GM21367 (cell line): Measurements from ENCODE around the gene SMIM32.

ENCODE experiments used
- ATAC-seq: cut with Tn5 transposase; IDR thresholded peaks from one replicate; pipeline ENCODE4 v1.9.1; 2021; ENCODE audit not compliant: unreplicated experiment

The SMIM32 gene

GRCh38 chr5:136208916-136209315 is 16.0 kb upstream of the SMIM32 start:
- no peak for ATAC-seq

- no peak for ATAC-seq
Measured at GRCh38 chr5:136207631-136208030, 14.7 kb upstream of the SMIM32 start.

GRCh38 chr5:136206361-136206760 is 13.4 kb upstream of the SMIM32 start:
- ATAC-seq, result no peak

- no peak for ATAC-seq
Measured at GRCh38 chr5:136205941-136206340, 13.0 kb upstream of the SMIM32 start.

- ATAC-seq, result no peak
Measured at GRCh38 chr5:136205061-136205702, 12.2 kb upstream of the SMIM32 start.

- ATAC-seq, result no peak
Measured at GRCh38 chr5:136203303-136203922, 10.5 kb upstream of the SMIM32 start.

GRCh38 chr5:136202469-136203205 is 9.7 kb upstream of the SMIM32 start:
- ATAC-seq, result no peak

GRCh38 chr5:136201870-136202269 is 8.9 kb upstream of the SMIM32 start:
- ATAC-seq, result no peak

- ATAC-seq, result no peak
Measured at GRCh38 chr5:136200761-136201160, 7.8 kb upstream of the SMIM32 start.

GRCh38 chr5:136200130-136200529 is 7.2 kb upstream of the SMIM32 start:
- no peak for ATAC-seq

- no peak for ATAC-seq
Measured at GRCh38 chr5:136199408-136199807, 6.4 kb upstream of the SMIM32 start.

- ATAC-seq, result no peak
Measured at GRCh38 chr5:136198453-136198852, 5.5 kb upstream of the SMIM32 start.

GRCh38 chr5:136197462-136198142 is 4.6 kb upstream of the SMIM32 start:
- no peak for ATAC-seq

- no peak for ATAC-seq
Measured at GRCh38 chr5:136195971-136196820, 3.2 kb upstream of the SMIM32 start.

- no peak for ATAC-seq
Measured at GRCh38 chr5:136194576-136194975, 1.6 kb upstream of the SMIM32 start.

- no peak for ATAC-seq
Measured at GRCh38 chr5:136193322-136193935, 467 bp upstream of the SMIM32 start.

- ATAC-seq, result no peak
Measured at GRCh38 chr5:136192015-136192525, 892 bp downstream of the SMIM32 start.

- ATAC-seq, result no peak
Measured at GRCh38 chr5:136191304-136192014, 1.5 kb downstream of the SMIM32 start.

- ATAC-seq, result no peak
Measured at GRCh38 chr5:136190904-136191303, 2.1 kb downstream of the SMIM32 start.
